Nephron progenitor cell (in vitro differentiated cells): ENCODE measurements around the gene FLT4.

Experiments
- DNase-seq: peaks from one replicate; pipeline ENCODE4 v3.0.0; 2021
- H3K27ac Mint-ChIP-seq: 2 replicates; pipeline ENCODE4 v1.8.0; 2021; ENCODE audit warnings: mild to moderate bottlenecking, moderate library complexity, mixed read lengths
- H3K27me3 Mint-ChIP-seq: 2 replicates; pipeline ENCODE4 v1.8.0; 2021; ENCODE audit warnings: mild to moderate bottlenecking, low read depth, mixed read lengths; ENCODE audit not compliant: poor library complexity
- H3K36me3 Mint-ChIP-seq: 2 replicates; pipeline ENCODE4 v1.8.0; 2021; ENCODE audit warnings: low read depth, mixed read lengths
- H3K4me1 Mint-ChIP-seq: 2 replicates; pipeline ENCODE4 v1.8.0; 2021; ENCODE audit warnings: mixed read lengths
- H3K4me3 Mint-ChIP-seq: 2 replicates; pipeline ENCODE4 v1.8.0; 2021; ENCODE audit warnings: mild to moderate bottlenecking, moderate library complexity, mixed read lengths
- H3K9me3 Mint-ChIP-seq: 2 replicates; pipeline ENCODE4 v1.8.0; 2021; ENCODE audit warnings: mild to moderate bottlenecking, moderate library complexity, mixed read lengths
- CTCF ChIP-seq: fragments of 200-600 bp; sonication (generic); IDR thresholded peaks from 2 replicates; pipeline ENCODE4 v1.5.0; 2021; ENCODE audit warnings: antibody characterized with exemption

Gene FLT4

GRCh38 chr5:180618829-180619562 lies 30.4 kb downstream of the FLT4 start:
- peak; percentile 45 for TF ChIP-seq CTCF
- Mint-ChIP-seq H3K27ac (no peak overlapping the region), H3K4me3 (peak overlapping the region; percentile 88), H3K9me3 (no peaks in the 10 kb centered on the region), H3K36me3 (peaks cover 4% of the 10 kb centered on the region), H3K27me3 (peaks cover 22% of the 10 kb centered on the region), H3K4me1 (peaks cover 29% of the 10 kb centered on the region)
- peak; percentile 79 for DNase-seq

- no peak for DNase-seq
- peaks cover 4% of the 10 kb centered on the region for H3K36me3 Mint-ChIP-seq
- H3K27me3 Mint-ChIP-seq: peaks cover 22% of the 10 kb centered on the region
Measured at GRCh38 chr5:180618487-180618828, 30.9 kb downstream of the FLT4 start.

GRCh38 chr5:180613814-180614188 lies 35.6 kb downstream of the FLT4 start:
- Mint-ChIP-seq H3K27me3 (peaks cover 10% of the 10 kb centered on the region), H3K4me1 (peaks cover 45% of the 10 kb centered on the region), H3K27ac (no peak overlapping the region), H3K9me3 (no peaks in the 10 kb centered on the region), H3K36me3 (peaks cover 4% of the 10 kb centered on the region), H3K4me3 (no peak overlapping the region)
- TF ChIP-seq CTCF: no peak
- no peak for DNase-seq

More at GRCh38 chr5:180618487-180618828, 30.9 kb downstream of the FLT4 start:
- Mint-ChIP-seq H3K4me3 (peak overlapping the region; percentile 88), H3K4me1 (peaks cover 30% of the 10 kb centered on the region), H3K9me3 (no peaks in the 10 kb centered on the region), H3K27ac (no peak overlapping the region)
- TF ChIP-seq CTCF: no peak

GRCh38 chr5:180613188-180613813 lies 36.1 kb downstream of the FLT4 start:
- Mint-ChIP-seq H3K27me3 (peaks cover 9% of the 10 kb centered on the region), H3K9me3 (no peaks in the 10 kb centered on the region), H3K27ac (peak overlapping the region; percentile 83), H3K36me3 (peaks cover 4% of the 10 kb centered on the region), H3K4me1 (peaks cover 47% of the 10 kb centered on the region), H3K4me3 (peak overlapping the region; percentile 10)
- DNase-seq: no peak
- TF ChIP-seq CTCF: no peak

- no peak for TF ChIP-seq CTCF
Measured at GRCh38 chr5:180612683-180613082, 36.7 kb downstream of the FLT4 start.

More at GRCh38 chr5:180612683-180613082, 36.7 kb downstream of the FLT4 start:
- no peak for DNase-seq
- Mint-ChIP-seq H3K27ac (no peak overlapping the region), H3K4me3 (no peak overlapping the region), H3K9me3 (no peaks in the 10 kb centered on the region), H3K4me1 (peaks cover 51% of the 10 kb centered on the region), H3K36me3 (peaks cover 4% of the 10 kb centered on the region), H3K27me3 (peaks cover 6% of the 10 kb centered on the region)
